MCF 10A (cell line): Measurements from ENCODE around the gene HOXB3. TPM values are rescaled to one million over a fixed set of nuclear protein-coding genes. Genes with fewer than 3 reads are reported as not detected.

Experiments
- BruUV-seq: library from RNA; stranded (reverse); fragments of 400-500 nt; replicated peaks from 2 replicates; lab custom pipeline; 2021; lab: Mats Ljungman, UMichigan
- CTCF ChIA-PET: fragments of 300-600 bp; sonication (Branson Sonifier 250); formaldehyde crosslinking; extraction: SDS; loops from one replicate; lab custom pipeline; 2021; ENCODE audit warnings: antibody characterized with exemption, inconsistent platforms; lab: Yijun Ruan, JAX
- POLR2A ChIA-PET: fragments of 300-600, 350-650 bp; sonication (Branson Sonifier 250); formaldehyde crosslinking; extraction: SDS; loops from one replicate; lab custom pipeline; 2020; ENCODE audit warnings: antibody characterized with exemption, inconsistent platforms; lab: Yijun Ruan, JAX
- DNase-seq: peaks from one replicate; pipeline ENCODE4 v3.0.0-alpha.2; 2018; ENCODE audit not compliant: unreplicated experiment
- H3K27ac Mint-ChIP-seq: one replicate; pipeline ENCODE4 v1.8.0; 2022; ENCODE audit warnings: mild to moderate bottlenecking, low read depth, mixed read lengths; ENCODE audit not compliant: unreplicated experiment
- H3K27me3 Mint-ChIP-seq: one replicate; pipeline ENCODE4 v1.8.0; 2022; ENCODE audit warnings: mixed read lengths; ENCODE audit not compliant: insufficient read depth, unreplicated experiment
- H3K36me3 Mint-ChIP-seq: one replicate; pipeline ENCODE4 v1.8.0; 2022; ENCODE audit warnings: mild to moderate bottlenecking, moderate library complexity, mixed read lengths; ENCODE audit not compliant: insufficient read depth, unreplicated experiment
- H3K4me1 Mint-ChIP-seq: one replicate; pipeline ENCODE4 v1.8.0; 2022; ENCODE audit warnings: mixed read lengths; ENCODE audit not compliant: insufficient read depth, unreplicated experiment
- H3K4me3 Mint-ChIP-seq: one replicate; pipeline ENCODE4 v1.8.0; 2022; ENCODE audit warnings: mild to moderate bottlenecking, moderate library complexity, mixed read lengths; ENCODE audit not compliant: unreplicated experiment
- H3K9me3 Mint-ChIP-seq: one replicate; pipeline ENCODE4 v1.8.0; 2022; ENCODE audit warnings: mixed read lengths; ENCODE audit not compliant: unreplicated experiment
- CTCF ChIP-seq: fragments of 200-600 bp; IDR thresholded peaks from one replicate; pipeline ENCODE4 v1.8.0; 2022; ENCODE audit warnings: antibody characterized with exemption, mild to moderate bottlenecking; ENCODE audit not compliant: unreplicated experiment
- intact Hi-C: fragments of 100-400 bp; cut with micrococcal nuclease; formaldehyde crosslinking; loops from 2 replicates; pipeline ENCODE4 v1.14.1; 2022
- total RNA-seq: library from RNA; stranded (reverse); gene quantifications from 2 replicates; pipeline ENCODE4 v1.2.3, GENCODE V29; 2022

HOXB3 gene
- total RNA-seq, 1 experiment from 2014 or later, result 0.79 TPM

DNA sequence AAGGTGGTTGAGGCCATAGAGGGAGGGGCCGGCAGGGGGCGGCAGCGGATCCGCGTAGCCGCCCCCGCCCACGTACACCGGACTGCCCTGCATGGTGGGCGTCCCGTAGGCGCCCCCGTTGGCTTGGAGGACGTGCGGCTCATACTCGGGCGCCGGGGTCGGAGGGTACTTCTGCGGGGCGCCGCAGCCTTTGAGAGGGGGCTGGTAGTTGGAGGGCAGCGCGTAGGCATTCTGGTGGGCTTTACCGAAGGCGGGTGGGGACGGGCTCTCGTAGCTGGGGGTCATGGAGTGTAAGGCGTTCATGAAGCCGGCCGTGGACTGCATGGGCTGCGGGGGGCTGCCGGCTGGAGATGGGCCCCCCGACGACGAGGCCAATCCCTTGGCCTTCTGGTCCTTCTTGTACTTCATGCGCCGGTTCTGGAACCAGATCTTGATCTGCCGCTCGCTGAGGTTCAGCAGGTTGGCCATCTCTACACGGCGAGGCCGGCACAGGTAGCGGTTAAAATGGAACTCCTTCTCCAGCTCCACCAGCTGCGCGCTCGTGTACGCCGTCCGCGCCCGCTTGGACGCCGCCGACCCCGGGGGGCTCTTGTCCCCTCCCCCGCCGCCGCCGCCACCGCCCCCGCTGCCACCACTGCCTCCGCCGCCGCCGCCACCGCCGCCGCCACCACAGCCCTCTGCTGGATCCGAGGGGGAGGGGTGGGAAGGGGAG lies 39.4 kb downstream of the HOXB3 start:
- H3K27ac Mint-ChIP-seq, result no peak overlapping the region
- H3K36me3 Mint-ChIP-seq, result no peaks in the 10 kb centered on the region
- no peaks in the 10 kb centered on the region for H3K9me3 Mint-ChIP-seq
- DNase-seq, result no peak
- CTCF ChIA-PET, result no interaction called here
- peaks cover 11% of the 10 kb centered on the region for H3K4me1 Mint-ChIP-seq
- intact Hi-C loops, result no loop called here
- POLR2A ChIA-PET, result interaction anchor here (0.7 kb wide), 1 partner anchor 798 kb away, joined by 3 read pairs; no protein-coding TSS in a partner anchor
- no peak for TF ChIP-seq CTCF
- no peaks in the 10 kb centered on the region for H3K27me3 Mint-ChIP-seq
- BruUV-seq, result no TSS peak
- H3K4me3 Mint-ChIP-seq, result no peak overlapping the region

- CTCF ChIA-PET, result no interaction called here
These were observed 40.0 kb downstream of the HOXB3 start for GRCh38 chr17:48549914-48550501.

GRCh38 chr17:48549281-48549630 lies 40.8 kb downstream of the HOXB3 start:
- no TSS peak for BruUV-seq
- no peak for TF ChIP-seq CTCF
- ChIA-PET POLR2A (no interaction called here), CTCF (no interaction called here)
- no peaks in the 10 kb centered on the region for H3K36me3 Mint-ChIP-seq
- no peaks in the 10 kb centered on the region for H3K27me3 Mint-ChIP-seq
- no peak overlapping the region for H3K27ac Mint-ChIP-seq
- H3K9me3 Mint-ChIP-seq, result no peaks in the 10 kb centered on the region
- no peak for DNase-seq
- H3K4me3 Mint-ChIP-seq, result no peak overlapping the region
- H3K4me1 Mint-ChIP-seq, result no peaks in the 10 kb centered on the region
- intact Hi-C loops, result no loop called here

More at GRCh38 chr17:48549914-48550501, 40.0 kb downstream of the HOXB3 start:
- TF ChIP-seq CTCF, result no peak
- Mint-ChIP-seq H3K4me3 (no peak overlapping the region), H3K4me1 (peaks cover 7% of the 10 kb centered on the region), H3K27ac (no peak overlapping the region), H3K36me3 (no peaks in the 10 kb centered on the region), H3K27me3 (no peaks in the 10 kb centered on the region), H3K9me3 (no peaks in the 10 kb centered on the region)
- POLR2A ChIA-PET, result interaction anchor here (0.7 kb wide), 1 partner anchor 799 kb away, joined by 3 read pairs; no protein-coding TSS in a partner anchor
- DNase-seq, result no peak
- intact Hi-C loops, result no loop called here
- no TSS peak for BruUV-seq

DNA sequence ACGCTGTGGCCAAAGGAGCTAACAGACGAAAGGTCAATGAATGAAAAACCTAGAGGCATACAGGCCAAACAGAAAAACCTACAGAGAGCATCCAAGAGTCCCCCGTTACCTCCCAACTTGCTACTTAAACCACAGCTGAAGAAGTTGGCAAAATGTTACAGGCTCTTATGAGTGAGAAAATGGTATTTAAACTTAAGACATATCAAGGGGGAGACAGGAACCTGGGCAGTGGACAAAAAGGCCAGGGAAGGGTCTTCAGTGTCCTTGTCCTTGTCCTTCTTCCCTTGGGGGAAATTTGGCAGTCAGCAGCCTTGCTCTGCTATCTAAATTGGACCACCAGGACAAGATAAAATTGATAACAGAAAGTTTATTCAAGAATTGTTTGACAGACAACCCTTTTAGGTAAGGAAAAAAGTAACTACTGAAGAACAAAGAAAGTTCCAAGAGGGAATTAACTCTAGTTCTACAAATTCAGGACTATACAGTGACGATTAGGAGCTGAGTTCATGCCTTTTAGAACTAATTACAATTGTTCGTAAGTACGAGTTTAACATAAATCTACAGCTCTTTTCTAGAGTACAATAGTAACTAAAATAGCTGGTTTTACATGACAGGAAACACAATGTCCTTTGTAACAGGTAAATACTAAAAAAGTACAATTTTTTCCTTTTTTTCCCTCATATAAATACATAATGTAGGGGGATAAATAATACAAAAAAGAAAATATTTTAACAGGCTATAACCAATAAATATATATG lies 41.3 kb downstream of the HOXB3 start:
- Mint-ChIP-seq H3K36me3 (no peaks in the 10 kb centered on the region), H3K4me1 (no peaks in the 10 kb centered on the region), H3K9me3 (no peaks in the 10 kb centered on the region), H3K27me3 (no peaks in the 10 kb centered on the region), H3K4me3 (no peak overlapping the region), H3K27ac (no peak overlapping the region)
- ChIA-PET POLR2A (no interaction called here), CTCF (interaction anchor here (0.6 kb wide), 1 partner anchor 9 kb away, joined by 3 read pairs; no protein-coding TSS in a partner anchor)
- no TSS peak for BruUV-seq
- no peak for DNase-seq
- intact Hi-C loops, result no loop called here
- no peak for TF ChIP-seq CTCF
